ENCODE results near the gene LMBRD1. TPM values are rescaled to one million over a fixed set of nuclear protein-coding genes. Genes with fewer than 3 reads are reported as not detected.
A peak's percentile ranks its signal among the peaks of the same experiment; 100 is the strongest.

The LMBRD1 gene
- total and polyA plus RNA-seq, 8 donors = 9.8 to 83.0 (median 28.1) TPM

DNA sequence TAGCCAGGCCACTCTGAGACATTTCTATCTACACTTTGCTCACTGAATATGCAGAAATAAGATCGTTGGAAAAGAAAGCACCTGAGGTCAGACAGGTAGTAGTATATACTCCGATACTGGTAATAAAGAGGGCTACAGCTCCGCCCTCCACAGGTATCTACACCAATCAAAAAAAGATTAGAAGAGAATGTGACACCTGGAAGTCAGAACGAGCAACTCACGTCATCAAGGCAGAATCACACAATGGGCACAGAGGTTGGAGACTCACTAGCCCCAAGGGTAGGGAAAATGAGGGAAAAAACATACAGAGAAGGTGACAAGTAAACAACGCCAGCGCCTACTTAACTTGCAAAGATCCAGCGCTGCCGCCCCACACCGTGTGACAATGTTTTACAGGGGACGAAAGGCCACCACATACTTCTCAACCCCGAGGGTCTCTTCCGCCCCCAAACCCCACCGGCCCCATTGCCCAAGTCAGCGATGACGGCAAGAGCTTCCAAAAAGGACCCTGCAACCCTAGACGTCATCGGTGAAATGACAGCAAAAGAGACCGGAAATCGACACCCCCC, 653 bp downstream of the LMBRD1 start:
- Histone ChIP-seq H3K9me3 (no peaks in the 10 kb centered on the region), H3K27ac (peak overlapping the region; percentile 88 to 98 (median 97)), H3K4me3 (peak overlapping the region; percentile 62 to 89 (median 67)), H3K27me3 (no peaks in the 10 kb centered on the region), H3K36me3 (no peaks in the 10 kb centered on the region), H3K4me1 (peaks cover 2 to 59% (median 26%) of the 10 kb centered on the region in 4 donors)
- peak; percentile 69 to 86 for DNase-seq
- 1% methylated on average over 7 to 20 of the region's 20 CpGs for WGBS, 5 donors
- TF ChIP-seq, protein P1, sequence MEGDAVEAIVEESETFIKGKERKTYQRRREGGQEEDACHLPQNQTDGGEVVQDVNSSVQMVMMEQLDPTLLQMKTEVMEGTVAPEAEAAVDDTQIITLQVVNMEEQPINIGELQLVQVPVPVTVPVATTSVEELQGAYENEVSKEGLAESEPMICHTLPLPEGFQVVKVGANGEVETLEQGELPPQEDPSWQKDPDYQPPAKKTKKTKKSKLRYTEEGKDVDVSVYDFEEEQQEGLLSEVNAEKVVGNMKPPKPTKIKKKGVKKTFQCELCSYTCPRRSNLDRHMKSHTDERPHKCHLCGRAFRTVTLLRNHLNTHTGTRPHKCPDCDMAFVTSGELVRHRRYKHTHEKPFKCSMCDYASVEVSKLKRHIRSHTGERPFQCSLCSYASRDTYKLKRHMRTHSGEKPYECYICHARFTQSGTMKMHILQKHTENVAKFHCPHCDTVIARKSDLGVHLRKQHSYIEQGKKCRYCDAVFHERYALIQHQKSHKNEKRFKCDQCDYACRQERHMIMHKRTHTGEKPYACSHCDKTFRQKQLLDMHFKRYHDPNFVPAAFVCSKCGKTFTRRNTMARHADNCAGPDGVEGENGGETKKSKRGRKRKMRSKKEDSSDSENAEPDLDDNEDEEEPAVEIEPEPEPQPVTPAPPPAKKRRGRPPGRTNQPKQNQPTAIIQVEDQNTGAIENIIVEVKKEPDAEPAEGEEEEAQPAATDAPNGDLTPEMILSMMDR (IDR thresholded peaks at IDR 0.05) = no peak
- TF ChIP-seq POLR2A (IDR thresholded peaks at IDR 0.05) (peak in 2 of 4 donors; percentile 71 to 83), POLR2AphosphoS5 (IDR thresholded peaks at IDR 0.05) (peak; percentile 17 to 92 (median 89))
- intact Hi-C loops (cut with DNase I; ENCODE audit: low total_unique reads) = no loop called here

DNA sequence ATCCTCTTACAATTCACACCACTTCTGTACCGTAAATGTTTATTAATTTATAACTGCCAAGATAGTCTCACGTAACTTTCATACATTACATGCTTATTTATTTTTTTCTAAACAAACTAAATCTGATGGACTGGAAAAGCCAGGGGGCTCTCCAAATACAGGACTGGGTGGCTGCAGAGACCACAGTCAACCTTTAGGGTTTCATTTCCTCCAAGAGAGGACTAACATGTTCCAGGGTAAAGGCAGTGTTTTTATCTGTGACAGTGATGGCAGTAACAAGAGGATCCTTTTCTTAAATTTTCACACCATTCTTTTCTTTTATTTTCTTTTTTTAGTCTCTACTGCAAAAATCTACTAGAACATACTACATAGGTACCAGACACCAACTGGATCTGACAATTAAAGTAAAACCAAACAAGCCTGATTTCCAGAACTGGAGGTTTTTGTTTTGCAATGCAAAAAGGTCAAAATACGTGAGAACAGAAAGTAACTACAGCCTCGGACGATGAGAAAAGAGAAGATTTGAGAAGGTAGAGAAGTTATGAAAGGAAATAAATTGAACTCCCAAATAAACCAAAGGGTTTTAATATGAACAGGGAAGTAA, 1.2 kb downstream of the LMBRD1 start:
- peak overlapping the region in 4 of 5 donors; percentile 97 to 98 (median 98) for H3K27ac ChIP-seq
- H3K4me1 ChIP-seq = peaks cover 5 to 64% (median 30%) of the 10 kb centered on the region in 4 donors
- no peaks in the 10 kb centered on the region for H3K36me3 ChIP-seq
- WGBS, 5 donors = 22 to 29% (median 25%) methylated on average over 5 of the region's 5 CpGs
- H3K4me3 ChIP-seq = peak overlapping the region; percentile 62 to 89 (median 67)
- no peaks in the 10 kb centered on the region for H3K27me3 ChIP-seq
- no peaks in the 10 kb centered on the region for H3K9me3 ChIP-seq
- intact Hi-C loops (cut with DNase I; ENCODE audit: low total_unique reads) = no loop called here
- DNase-seq = peak in 1 of 2 donors; percentile 46
- no peak for TF ChIP-seq EP300 (IDR thresholded peaks at IDR 0.05)
- TF ChIP-seq, protein P1 (IDR thresholded peaks at IDR 0.05) = peak in 1 of 7 experiments; percentile 10

DNA sequence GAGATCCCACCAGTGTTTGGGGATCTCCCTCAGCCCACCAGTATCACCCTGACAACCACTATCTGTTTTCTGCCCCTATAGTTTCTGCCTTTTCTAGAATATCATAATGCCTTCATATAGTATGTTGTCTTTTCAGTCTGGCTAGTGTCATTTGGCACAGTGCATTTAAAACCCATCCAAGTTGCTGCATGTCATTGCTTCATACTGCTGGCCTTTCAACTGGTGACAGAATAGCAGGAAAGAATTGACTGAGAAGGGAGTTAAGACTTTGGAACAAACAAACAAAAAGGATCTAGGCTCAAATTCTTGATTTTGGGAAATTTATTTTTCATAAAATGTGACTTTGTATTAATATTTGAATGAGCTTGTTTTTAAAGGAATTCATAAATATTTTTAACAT, 4.5 kb downstream of the LMBRD1 start:
- Histone ChIP-seq H3K4me3 (no peak overlapping the region), H3K27me3 (no peaks in the 10 kb centered on the region), H3K36me3 (peaks cover 0 to 17% (median 7%) of the 10 kb centered on the region in 4 donors), H3K9me3 (no peaks in the 10 kb centered on the region), H3K27ac (peak overlapping the region in 3 of 5 donors; percentile 60 to 64 (median 64)), H3K4me1 (peaks cover 5 to 71% (median 31%) of the 10 kb centered on the region in 4 donors)
- intact Hi-C loops (cut with DNase I; ENCODE audit: low total_unique reads) = no loop called here
- no peak for DNase-seq
- TF ChIP-seq, protein P1 (IDR thresholded peaks at IDR 0.05) = no peak
- TF ChIP-seq EP300 (IDR thresholded peaks at IDR 0.05) = no peak
- TF ChIP-seq POLR2A (IDR thresholded peaks at IDR 0.05) = no peak
- no peak for TF ChIP-seq POLR2AphosphoS5 (IDR thresholded peaks at IDR 0.05)

DNA sequence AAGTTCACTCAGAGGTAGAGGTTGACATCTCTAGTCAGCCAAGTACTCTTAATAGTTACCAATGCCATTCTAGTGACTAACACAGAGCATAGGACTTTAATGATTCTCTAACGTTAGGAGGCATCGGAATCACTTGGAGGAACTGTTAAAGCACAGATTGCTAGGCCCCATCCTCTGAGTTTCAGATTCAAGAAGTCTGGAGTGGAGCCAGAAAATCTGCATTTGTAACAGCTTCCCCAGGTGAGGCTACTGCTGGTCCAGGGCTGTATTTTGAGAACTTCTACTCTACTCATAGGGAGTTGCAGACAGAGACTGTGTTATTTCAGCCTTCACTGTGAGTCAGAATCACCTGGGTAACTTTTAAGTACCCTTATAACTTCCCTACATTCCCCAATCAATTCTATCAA, 5.7 kb downstream of the LMBRD1 start:
- Histone ChIP-seq H3K9me3 (no peaks in the 10 kb centered on the region), H3K36me3 (peaks cover 0 to 17% (median 7%) of the 10 kb centered on the region in 4 donors), H3K27ac (peak overlapping the region in 3 of 5 donors; percentile 60 to 64 (median 64)), H3K4me1 (peaks cover 5 to 70% (median 36%) of the 10 kb centered on the region in 4 donors), H3K4me3 (no peak overlapping the region), H3K27me3 (no peaks in the 10 kb centered on the region)
- TF ChIP-seq, protein P1 (IDR thresholded peaks at IDR 0.05) = no peak
- no peak for TF ChIP-seq POLR2A (IDR thresholded peaks at IDR 0.05)
- TF ChIP-seq POLR2AphosphoS5 (IDR thresholded peaks at IDR 0.05) = no peak
- no peak for TF ChIP-seq EP300 (IDR thresholded peaks at IDR 0.05)
- 45 to 64% (median 57%) methylated on average over 2 of the region's 2 CpGs for WGBS, 5 donors
- DNase-seq = no peak
- intact Hi-C loops (cut with DNase I; ENCODE audit: low total_unique reads) = no loop called here
